Psoas muscle (tissue), 8 donors: ENCODE data around the gene PNMA1. TPM values are rescaled to one million over a fixed set of nuclear protein-coding genes. Genes with fewer than 3 reads are reported as not detected.

ENCODE experiments used
- ATAC-seq, 4 donors: fragments of 200-7000 bp; cut with Tn5 transposase; one replicate each; pipeline ENCODE4 v1.9.1; 2020; ENCODE audit warnings: moderate library complexity in 3 of 4, mild to moderate bottlenecking in 2 of 4
- DNase-seq, 2 donors: peaks; one replicate each; pipeline ENCODE4 v3.0.0-alpha.2; 2020
- H3K27ac ChIP-seq: fragments of 200-600 bp; one replicate; pipeline ENCODE4 v1.8.0; 2022
- H3K27me3 ChIP-seq, 3 donors: fragments of 200-600 bp in 1 of 3; one replicate each; pipeline versions ENCODE4 v1.6.1 to v1.8.0; 2013 to 2022; ENCODE audit warnings: low read length in 2 of 3, mild to moderate bottlenecking in 2 of 3, moderate library complexity in 1 of 3; ENCODE audit not compliant: insufficient read depth in 3 of 3
- H3K36me3 ChIP-seq, 2 donors: fragments of 200-600 bp in 1 of 2; one replicate each; pipeline versions ENCODE4 v1.6.1 to v1.8.0; 2013 to 2022; ENCODE audit warnings: low read depth in 1 of 2, mild to moderate bottlenecking in 1 of 2, moderate library complexity in 1 of 2; ENCODE audit not compliant: insufficient read depth in 1 of 2
- H3K4me1 ChIP-seq: fragments of 200-600 bp; one replicate; pipeline ENCODE4 v1.8.0; 2022
- H3K4me3 ChIP-seq: fragments of 200-600 bp; one replicate; pipeline ENCODE4 v1.8.0; 2022; ENCODE audit warnings: mild to moderate bottlenecking
- H3K9me3 ChIP-seq: fragments of 200-600 bp; one replicate; pipeline ENCODE4 v1.8.0; 2022
- CTCF ChIP-seq: fragments of 200-600 bp; IDR thresholded peaks from one replicate; pipeline ENCODE4 v1.8.0; 2022; ENCODE audit warnings: antibody characterized with exemption
- WGBS, 3 donors: extraction: QIAGEN DNeasy Blood & Tissue Kit; methylation state at CpG; one replicate each; pipeline versions ENCODE4 v1.1.6 to v1.1.7; 2013; 5-methylcytosine and 5-hydroxymethylcytosine counted together
- intact Hi-C, 2 donors: fragments of 100-400 bp; cut with DNase I; formaldehyde crosslinking; loops; one replicate each; pipeline versions ENCODE4 v1.11.0 to v1.14.2; 2022
- polyA plus RNA-seq, 3 donors: library from polyadenylated mRNA; stranded (reverse); fragments of 200-250 nt; gene quantifications; one replicate each; pipeline ENCODE4 v1.2.3, GENCODE V29; 2013
- total RNA-seq, 4 donors: library from RNA; stranded (reverse); fragmentation: NEBNext Ultra II Directional in 2 of 4; extraction: Animal tissue kit (Norgen Biotek cat#: 25700) in 2 of 4; gene quantifications; one replicate each; pipeline versions ENCODE4 v1.2.1 to v1.2.4, GENCODE V29; 2021 to 2023
- donor health status: healthy with polysubstance abuse.
- donor health status: DM: no; HTN: no; CAD: no; lungs with moderate emphysema.
- donor health status: Bipolar disorder and iron deficiency.
- donor health status: healthy.
- donor health status: DM: yes; HTN: yes; CAD: no.
- donor health status: DM: no; HTN: no; CAD: no.
- donor health status: DM: no; HTN: no; CAD: no.
- donor health status: DM: yes; HTN: yes; CAD: no.

PNMA1 gene
- total and polyA plus RNA-seq, 7 donors: 9.3 to 28.8 (median 19.6) TPM

GRCh38 chr14:73696466-73697400 lies 17.5 kb downstream of the PNMA1 start:
- Histone ChIP-seq H3K27me3 (no peaks in the 10 kb centered on the region), H3K27ac (no peak overlapping the region), H3K4me3 (no peak overlapping the region), H3K36me3 (peaks cover 0 to 20% of the 10 kb centered on the region in 2 donors), H3K4me1 (no peaks in the 10 kb centered on the region), H3K9me3 (no peaks in the 10 kb centered on the region)
- DNase-seq (no peak), ATAC-seq (no peak)
- no peak for TF ChIP-seq CTCF
- 88 to 94% (median 94%) methylated on average over 2 of the region's 2 CpGs for WGBS, 3 donors
- intact Hi-C loops: no loop called here

GRCh38 chr14:73695997-73696396 lies 18.2 kb downstream of the PNMA1 start:
- no peaks in the 10 kb centered on the region for H3K4me1 ChIP-seq
- 89 to 96% (median 93%) methylated on average over 2 of the region's 2 CpGs for WGBS, 3 donors
- H3K36me3 ChIP-seq: peaks cover 0 to 26% of the 10 kb centered on the region in 2 donors
- H3K4me3 ChIP-seq: no peak overlapping the region
- no peak overlapping the region for H3K27ac ChIP-seq
- DNase-seq (no peak), ATAC-seq (no peak)
- TF ChIP-seq CTCF: no peak
- no peaks in the 10 kb centered on the region for H3K27me3 ChIP-seq
- H3K9me3 ChIP-seq: no peaks in the 10 kb centered on the region
- intact Hi-C loops: no loop called here

- 80 to 100% (median 99%) methylated on average over 2 of the region's 2 CpGs for WGBS, 3 donors
- peaks cover 0 to 35% of the 10 kb centered on the region in 2 donors for H3K36me3 ChIP-seq
Measured at GRCh38 chr14:73695082-73695481, 19.1 kb downstream of the PNMA1 start.

GRCh38 chr14:73694083-73694482 lies 20.1 kb downstream of the PNMA1 start:
- TF ChIP-seq CTCF: no peak
- DNase-seq: no peak
- peaks cover 0 to 42% of the 10 kb centered on the region in 2 donors for H3K36me3 ChIP-seq
- H3K9me3 ChIP-seq: no peaks in the 10 kb centered on the region
- 96 to 99% (median 96%) methylated on average over 2 of the region's 2 CpGs for WGBS, 3 donors
- no peak overlapping the region for H3K4me3 ChIP-seq
- ATAC-seq: no peak
- intact Hi-C loops: no loop called here
- H3K27me3 ChIP-seq: no peaks in the 10 kb centered on the region
- H3K4me1 ChIP-seq: no peaks in the 10 kb centered on the region
- H3K27ac ChIP-seq: no peak overlapping the region

More at GRCh38 chr14:73695082-73695481, 19.1 kb downstream of the PNMA1 start:
- no peaks in the 10 kb centered on the region for H3K4me1 ChIP-seq
- no peaks in the 10 kb centered on the region for H3K27me3 ChIP-seq
- intact Hi-C loops: no loop called here
- ATAC-seq (no peak), DNase-seq (no peak)
- H3K27ac ChIP-seq: no peak overlapping the region
- no peaks in the 10 kb centered on the region for H3K9me3 ChIP-seq
- no peak overlapping the region for H3K4me3 ChIP-seq
- no peak for TF ChIP-seq CTCF
